Stimulated activated naive CD8-positive, alpha-beta T cell treated with anti-CD3 and anti-CD28 coated beads, Interleukin-15, amount 100 ng/mL, for 72 hours (primary cell): ENCODE data around the gene ZNF610.
A peak's percentile ranks its signal among the peaks of the same experiment; 100 is the strongest.

Experiments
- ATAC-seq: fragments of 150-1000 bp; cut with Tn5 transposase; 2 replicates; pipeline ENCODE4 v1.10.0; 2021; ENCODE audit warnings: mild to moderate bottlenecking, moderate library complexity
- DNase-seq, 2 donors: peaks; one replicate each; pipeline ENCODE4 v3.0.0; 2021 to 2022
- H3K27ac Mint-ChIP-seq, 2 donors: one replicate each; pipeline ENCODE4 v1.8.0; 2022; ENCODE audit warnings: mild to moderate bottlenecking in 2 of 2, mixed read lengths in 2 of 2, moderate library complexity in 2 of 2
- H3K27me3 Mint-ChIP-seq: one replicate; pipeline ENCODE4 v1.8.0; 2022; ENCODE audit warnings: mixed read lengths
- H3K4me1 Mint-ChIP-seq: one replicate; pipeline ENCODE4 v1.8.0; 2022; ENCODE audit warnings: mild to moderate bottlenecking, mixed read lengths
- H3K4me3 Mint-ChIP-seq, 2 donors: one replicate each; pipeline ENCODE4 v1.8.0; 2022; ENCODE audit warnings: mild to moderate bottlenecking in 2 of 2, mixed read lengths in 2 of 2, moderate library complexity in 1 of 2
- H3K9me3 Mint-ChIP-seq, 2 donors: one replicate each; pipeline ENCODE4 v1.8.0; 2022; ENCODE audit warnings: mixed read lengths in 2 of 2

Gene ZNF610

DNA sequence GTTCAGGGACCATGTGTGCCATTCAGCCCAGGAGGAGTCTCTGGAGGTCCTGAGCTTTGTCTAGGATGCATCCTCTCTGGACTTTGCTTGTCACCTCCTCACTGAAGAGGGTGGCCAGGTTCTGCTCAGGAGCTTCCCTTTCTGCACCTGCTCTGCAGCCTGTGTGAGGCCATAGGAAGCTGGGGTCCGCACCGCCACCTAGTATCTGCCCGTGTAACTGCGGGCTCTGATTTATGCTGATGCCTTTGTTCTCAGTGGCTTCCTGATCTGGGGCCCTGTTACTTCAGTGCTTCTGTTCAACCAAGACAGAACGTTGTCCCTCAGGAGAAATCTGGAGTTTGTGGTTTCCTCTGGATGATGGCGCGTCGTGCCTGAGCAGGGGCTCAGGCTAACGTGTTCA, 15.5 kb downstream of the ZNF610 start:
- Mint-ChIP-seq H3K4me3 (no peak overlapping the region), H3K27ac (no peak overlapping the region), H3K9me3 (peaks cover 31 to 46% of the 10 kb centered on the region in 2 donors), H3K4me1 (no peaks in the 10 kb centered on the region), H3K27me3 (no peaks in the 10 kb centered on the region)
- ATAC-seq (no peak), DNase-seq (no peak)

DNA sequence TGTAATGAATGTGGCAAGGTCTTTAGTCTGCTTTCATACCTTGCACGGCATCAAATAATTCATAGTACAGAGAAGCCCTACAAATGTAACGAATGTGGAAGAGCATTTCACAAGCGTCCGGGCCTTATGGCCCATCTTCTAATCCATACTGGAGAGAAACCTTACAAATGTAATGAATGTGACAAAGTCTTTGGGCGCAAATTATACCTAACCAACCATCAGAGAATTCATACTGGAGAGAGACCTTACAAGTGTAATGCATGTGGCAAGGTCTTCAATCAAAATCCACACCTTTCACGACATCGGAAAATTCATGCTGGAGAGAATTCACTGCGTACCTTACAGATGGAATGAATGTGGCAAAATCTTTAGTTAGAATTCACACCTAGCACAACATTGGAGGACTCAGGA, 30.4 kb downstream of the ZNF610 start:
- peaks cover 40 to 48% of the 10 kb centered on the region in 2 donors for H3K9me3 Mint-ChIP-seq
- no peak overlapping the region for H3K4me3 Mint-ChIP-seq
- ATAC-seq (no peak), DNase-seq (no peak)
- H3K27ac Mint-ChIP-seq = no peak overlapping the region
- no peaks in the 10 kb centered on the region for H3K27me3 Mint-ChIP-seq
- peaks cover 12% of the 10 kb centered on the region for H3K4me1 Mint-ChIP-seq

DNA sequence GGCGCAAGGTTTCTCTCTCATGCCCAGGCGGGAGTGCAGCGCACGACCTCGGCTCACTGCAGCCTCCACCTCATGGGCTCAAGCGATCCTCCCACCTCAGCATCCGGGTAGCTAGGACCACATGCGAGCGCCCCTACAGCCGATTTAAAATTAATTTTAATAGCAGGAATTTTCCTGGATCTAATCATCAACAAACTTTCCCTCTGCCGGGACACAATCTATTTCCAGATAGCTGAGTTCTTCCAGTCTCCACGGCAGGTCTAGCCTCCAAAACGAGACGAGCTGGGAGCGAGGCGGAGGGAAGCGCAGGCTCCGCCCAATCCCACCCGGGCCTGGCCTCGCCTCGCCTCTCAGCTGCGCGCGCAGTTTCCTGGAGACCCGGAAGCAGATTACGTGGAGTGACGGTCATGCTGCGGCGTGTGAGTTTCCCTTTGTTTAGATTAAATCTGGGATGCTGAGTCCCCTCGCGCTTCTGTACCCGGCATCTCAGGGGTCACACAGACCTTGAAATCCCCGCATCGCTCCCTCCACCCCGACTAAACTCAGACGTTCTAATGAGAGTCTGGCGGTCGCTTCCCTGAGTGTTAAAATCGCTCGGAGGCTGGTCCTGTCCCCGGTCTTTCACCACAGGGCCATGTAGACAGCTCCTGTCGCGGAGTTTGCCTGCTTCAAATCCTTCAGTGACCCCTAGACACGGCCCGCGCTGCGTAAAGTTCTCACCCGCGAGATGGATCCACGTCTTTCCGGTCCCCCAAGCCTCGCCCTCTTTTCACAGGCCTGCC, 33.7 kb downstream of the ZNF610 start, which contains the start of gene ZNF880:
ZNF880 (plus strand) TSS at position 365 of the 782 bp plus-strand sequence; CDS start at position 408, 43 bp downstream.
- H3K4me3 Mint-ChIP-seq = peak within 1 kb of the TSS; percentile 97
- peak; percentile 84 to 92 for DNase-seq
- peaks cover 39 to 47% of the 10 kb centered on the region in 2 donors for H3K9me3 Mint-ChIP-seq
- peak; percentile 100 for ATAC-seq
- H3K27me3 Mint-ChIP-seq = no peaks in the 10 kb centered on the region
- H3K27ac Mint-ChIP-seq = peak within 1 kb of the TSS; percentile 95 to 99
- H3K4me1 Mint-ChIP-seq = peaks cover 12% of the 10 kb centered on the region

DNA sequence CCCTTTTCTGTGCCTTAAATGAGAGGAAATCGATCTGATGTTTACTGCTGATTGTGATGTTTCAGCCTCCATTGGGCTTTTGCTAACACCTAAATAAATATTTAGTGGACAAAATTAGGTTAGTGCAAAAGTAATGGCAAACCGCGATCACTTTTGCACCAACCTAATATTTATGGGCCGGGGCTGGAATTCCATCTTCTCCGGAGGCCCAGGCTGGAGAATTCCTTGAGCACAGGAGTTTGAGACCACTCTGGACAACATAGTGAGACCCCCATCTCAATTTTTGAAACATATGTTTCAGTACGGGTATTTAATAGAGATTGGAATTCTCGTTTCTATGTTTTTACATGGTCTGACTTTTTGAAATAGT, 34.3 kb downstream of the ZNF610 start:
- peaks cover 37 to 49% of the 10 kb centered on the region in 2 donors for H3K9me3 Mint-ChIP-seq
- ATAC-seq = no peak
- H3K27me3 Mint-ChIP-seq = no peaks in the 10 kb centered on the region
- DNase-seq = no peak
- H3K4me3 Mint-ChIP-seq = peak overlapping the region; percentile 97
- peak overlapping the region; percentile 95 to 99 for H3K27ac Mint-ChIP-seq
- peaks cover 12% of the 10 kb centered on the region for H3K4me1 Mint-ChIP-seq

DNA sequence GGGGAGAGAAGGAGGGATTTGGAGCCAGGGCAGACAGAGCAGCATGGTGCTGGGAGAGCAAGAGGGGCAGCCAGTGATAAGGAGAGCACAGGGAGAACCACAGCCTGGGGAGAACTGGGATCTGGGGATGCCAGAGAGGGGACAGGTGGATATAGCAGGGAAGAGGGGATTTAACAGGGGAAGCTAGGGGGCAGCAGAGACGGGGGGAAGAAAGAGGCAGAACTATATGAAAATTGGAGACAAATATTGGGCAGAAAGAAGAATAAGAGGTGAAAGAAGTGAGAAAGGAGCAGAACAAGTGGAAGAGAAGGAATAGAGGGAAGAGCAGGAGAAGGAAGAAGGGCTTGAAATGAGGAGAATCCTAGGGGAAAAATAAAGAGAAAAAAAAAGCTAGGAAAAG, 55.1 kb downstream of the ZNF610 start:
- ATAC-seq (no peak), DNase-seq (no peak)
- no peaks in the 10 kb centered on the region for H3K27me3 Mint-ChIP-seq
- H3K9me3 Mint-ChIP-seq = peaks cover 45 to 58% of the 10 kb centered on the region in 2 donors
- H3K27ac Mint-ChIP-seq = no peak overlapping the region
- no peak overlapping the region for H3K4me3 Mint-ChIP-seq
- no peaks in the 10 kb centered on the region for H3K4me1 Mint-ChIP-seq

DNA sequence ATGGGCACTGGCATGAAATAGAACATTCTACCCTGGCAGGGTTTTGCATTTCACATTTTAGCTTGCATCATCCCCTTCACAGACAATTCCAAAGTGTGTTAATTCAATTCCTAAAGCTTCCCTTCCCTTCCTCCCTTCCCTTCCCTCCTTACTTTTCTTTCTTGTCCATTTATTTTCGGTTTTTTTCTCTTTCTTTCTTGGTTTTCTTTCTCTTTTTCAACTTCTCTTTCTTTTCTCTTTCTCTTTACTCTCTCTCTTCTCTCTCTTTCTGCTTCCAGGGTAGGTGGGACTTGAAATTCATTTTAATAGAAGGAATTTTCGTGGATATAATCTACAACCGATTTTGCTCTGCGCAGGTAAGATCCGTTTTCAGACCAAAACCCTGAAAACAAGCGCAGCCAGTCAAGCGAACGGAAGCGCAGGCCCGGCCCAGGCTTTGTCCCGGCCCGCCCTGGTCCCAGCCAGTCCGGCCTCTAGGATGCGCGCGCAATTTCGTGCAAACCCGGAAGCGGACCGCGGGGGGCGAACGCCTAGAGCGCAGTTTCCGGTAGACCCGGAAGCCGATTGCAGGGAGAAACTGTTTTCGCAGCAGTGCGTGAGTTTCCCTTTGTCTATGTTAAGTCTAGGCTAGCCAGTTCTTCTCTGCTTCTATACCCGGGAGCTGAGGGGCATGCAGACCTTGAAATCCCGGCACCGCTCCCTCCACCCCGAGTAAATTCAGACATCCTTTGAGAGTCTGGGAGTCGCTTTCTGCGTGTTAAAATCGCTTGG, 61.5 kb downstream of the ZNF610 start, which contains the start of gene ZNF528:
ZNF528 (plus strand) TSS at position 540 of the 771 bp plus-strand sequence. CDS start 4,165 bp downstream, outside the sequence.
- Mint-ChIP-seq H3K4me1 (peaks cover 21% of the 10 kb centered on the region), H3K4me3 (peak within 1 kb of the TSS; percentile 87 to 96), H3K27me3 (no peaks in the 10 kb centered on the region), H3K27ac (peak within 1 kb of the TSS; percentile 95 to 99), H3K9me3 (peaks cover 53 to 66% of the 10 kb centered on the region in 2 donors)
- peak; percentile 100 for ATAC-seq
- peak; percentile 90 to 96 for DNase-seq

DNA sequence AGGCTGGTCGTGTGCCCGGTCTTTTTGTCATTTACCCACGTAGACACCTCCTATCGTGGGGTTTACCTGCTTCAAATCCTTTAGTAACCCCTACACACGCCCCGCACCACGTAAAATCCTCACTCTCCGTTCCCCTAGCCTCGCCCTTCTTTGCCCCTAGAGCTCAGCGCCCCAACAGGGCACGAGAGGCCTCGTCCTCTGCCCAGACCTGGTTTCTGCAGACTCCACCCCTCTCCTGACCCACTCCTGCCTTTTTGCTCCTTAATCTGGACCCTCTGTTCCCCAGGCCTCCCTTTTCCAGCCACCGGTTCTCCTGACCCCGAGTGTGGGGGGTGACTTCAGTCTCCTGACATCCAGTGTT, 62.0 kb downstream of the ZNF610 start:
- peak; percentile 52 for ATAC-seq
- Mint-ChIP-seq H3K4me3 (peak overlapping the region; percentile 87 to 96), H3K27me3 (no peaks in the 10 kb centered on the region), H3K9me3 (peaks cover 51 to 63% of the 10 kb centered on the region in 2 donors), H3K4me1 (peaks cover 21% of the 10 kb centered on the region), H3K27ac (peak overlapping the region; percentile 87 to 95)
- DNase-seq = no peak

DNA sequence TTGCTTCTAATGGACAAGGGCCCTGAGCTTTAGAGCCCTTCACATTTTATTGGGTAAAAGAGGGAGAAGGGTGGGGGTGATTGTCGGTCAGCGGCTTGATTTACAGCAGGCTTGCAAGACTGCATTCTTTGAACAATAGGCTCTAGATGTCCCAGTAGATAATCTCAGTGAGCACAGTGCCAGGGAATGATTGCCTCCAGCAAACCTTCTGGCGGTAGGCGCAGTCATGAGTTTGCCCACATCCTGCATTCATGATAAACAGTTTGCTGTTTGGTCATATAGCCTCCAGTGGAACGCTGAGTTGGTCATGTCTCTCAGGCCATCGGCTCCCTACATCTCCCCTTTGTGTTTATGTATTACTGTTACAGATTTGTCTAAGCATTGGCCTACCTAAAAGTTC, 74.2 kb downstream of the ZNF610 start:
- Mint-ChIP-seq H3K27me3 (no peaks in the 10 kb centered on the region), H3K4me1 (no peaks in the 10 kb centered on the region), H3K4me3 (no peak overlapping the region), H3K9me3 (peaks cover 29 to 68% of the 10 kb centered on the region in 2 donors), H3K27ac (no peak overlapping the region)
- ATAC-seq = no peak
- no peak for DNase-seq

DNA sequence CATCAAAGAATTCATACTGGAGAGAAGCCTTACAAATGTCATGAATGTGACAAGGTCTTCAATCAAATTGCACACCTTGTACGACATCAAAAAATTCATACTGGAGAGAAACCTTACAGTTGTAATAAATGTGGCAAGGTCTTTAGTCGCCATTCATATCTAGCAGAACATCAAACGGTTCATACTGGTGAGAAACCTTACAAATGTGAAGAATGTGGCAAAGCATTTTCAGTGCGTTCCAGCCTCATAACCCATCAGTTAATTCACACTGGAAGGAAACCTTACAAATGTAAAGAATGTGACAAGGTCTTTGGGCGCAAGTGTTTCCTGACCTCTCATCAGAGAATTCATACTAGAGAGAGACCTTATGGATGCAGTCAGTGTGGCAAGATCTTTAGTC, 79.7 kb downstream of the ZNF610 start:
- no peaks in the 10 kb centered on the region for H3K4me1 Mint-ChIP-seq
- peaks cover 34 to 64% of the 10 kb centered on the region in 2 donors for H3K9me3 Mint-ChIP-seq
- DNase-seq (no peak), ATAC-seq (no peak)
- no peak overlapping the region for H3K27ac Mint-ChIP-seq
- H3K4me3 Mint-ChIP-seq = no peak overlapping the region
- H3K27me3 Mint-ChIP-seq = no peaks in the 10 kb centered on the region
